Measurements from ENCODE around the gene TMBIM1.

DNA sequence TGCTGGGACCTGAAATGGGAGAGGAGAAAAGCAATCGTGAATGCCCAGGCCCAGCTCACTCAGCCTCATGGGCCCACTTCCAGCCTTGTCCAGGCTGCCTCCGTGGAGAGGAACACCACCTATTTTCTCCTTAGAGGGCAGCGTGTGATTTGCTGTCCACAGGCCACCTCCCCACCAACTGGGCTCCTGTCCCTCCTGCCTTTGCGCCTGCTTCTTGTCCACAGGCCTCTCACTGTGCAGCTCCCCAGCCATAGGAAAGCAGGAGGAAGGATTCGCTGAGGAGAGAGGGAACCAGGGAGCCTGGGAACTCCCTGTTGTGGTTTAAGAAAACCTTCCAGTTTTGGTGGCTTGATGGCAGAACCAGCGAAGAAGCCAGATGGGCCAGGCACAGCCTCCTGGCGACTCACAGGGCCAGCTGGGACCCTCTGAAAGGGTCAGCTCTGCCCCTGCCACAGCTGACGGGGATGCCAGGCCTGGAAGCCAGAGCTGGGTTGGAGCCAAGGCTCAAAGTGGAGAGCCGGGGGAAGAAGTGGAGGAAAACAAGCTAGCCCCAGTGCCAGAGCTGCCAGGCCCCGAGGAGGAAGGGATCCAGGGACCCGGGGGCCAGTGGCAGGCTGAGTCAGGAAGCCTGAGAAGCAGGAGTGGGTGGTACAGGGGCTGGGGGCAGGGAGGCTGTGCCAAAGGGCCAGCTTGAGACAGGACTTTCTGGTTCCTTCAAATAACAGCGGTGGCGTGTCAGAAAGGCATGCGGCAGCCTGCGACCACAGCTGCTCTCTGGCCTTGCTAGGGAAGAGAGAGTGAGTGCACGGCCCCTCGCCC is 9.9 kb downstream of the TMBIM1 start:
- TF ChIP-seq, protein P1, sequence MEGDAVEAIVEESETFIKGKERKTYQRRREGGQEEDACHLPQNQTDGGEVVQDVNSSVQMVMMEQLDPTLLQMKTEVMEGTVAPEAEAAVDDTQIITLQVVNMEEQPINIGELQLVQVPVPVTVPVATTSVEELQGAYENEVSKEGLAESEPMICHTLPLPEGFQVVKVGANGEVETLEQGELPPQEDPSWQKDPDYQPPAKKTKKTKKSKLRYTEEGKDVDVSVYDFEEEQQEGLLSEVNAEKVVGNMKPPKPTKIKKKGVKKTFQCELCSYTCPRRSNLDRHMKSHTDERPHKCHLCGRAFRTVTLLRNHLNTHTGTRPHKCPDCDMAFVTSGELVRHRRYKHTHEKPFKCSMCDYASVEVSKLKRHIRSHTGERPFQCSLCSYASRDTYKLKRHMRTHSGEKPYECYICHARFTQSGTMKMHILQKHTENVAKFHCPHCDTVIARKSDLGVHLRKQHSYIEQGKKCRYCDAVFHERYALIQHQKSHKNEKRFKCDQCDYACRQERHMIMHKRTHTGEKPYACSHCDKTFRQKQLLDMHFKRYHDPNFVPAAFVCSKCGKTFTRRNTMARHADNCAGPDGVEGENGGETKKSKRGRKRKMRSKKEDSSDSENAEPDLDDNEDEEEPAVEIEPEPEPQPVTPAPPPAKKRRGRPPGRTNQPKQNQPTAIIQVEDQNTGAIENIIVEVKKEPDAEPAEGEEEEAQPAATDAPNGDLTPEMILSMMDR (IDR thresholded peaks at IDR 0.05) = no peak
- TF ChIP-seq POLR2A (IDR thresholded peaks at IDR 0.05) = no peak

Data from right lobe of liver (tissue), 4 donors.